HG02973 (cell line): ENCODE data around the gene FUCA2.
A peak's percentile ranks its signal among the peaks of the same experiment; 100 is the strongest.

Experiments
- ATAC-seq: cut with Tn5 transposase; IDR thresholded peaks from one replicate; pipeline ENCODE4 v1.9.1; 2021; ENCODE audit warnings: moderate library complexity; ENCODE audit not compliant: unreplicated experiment

The FUCA2 gene

DNA sequence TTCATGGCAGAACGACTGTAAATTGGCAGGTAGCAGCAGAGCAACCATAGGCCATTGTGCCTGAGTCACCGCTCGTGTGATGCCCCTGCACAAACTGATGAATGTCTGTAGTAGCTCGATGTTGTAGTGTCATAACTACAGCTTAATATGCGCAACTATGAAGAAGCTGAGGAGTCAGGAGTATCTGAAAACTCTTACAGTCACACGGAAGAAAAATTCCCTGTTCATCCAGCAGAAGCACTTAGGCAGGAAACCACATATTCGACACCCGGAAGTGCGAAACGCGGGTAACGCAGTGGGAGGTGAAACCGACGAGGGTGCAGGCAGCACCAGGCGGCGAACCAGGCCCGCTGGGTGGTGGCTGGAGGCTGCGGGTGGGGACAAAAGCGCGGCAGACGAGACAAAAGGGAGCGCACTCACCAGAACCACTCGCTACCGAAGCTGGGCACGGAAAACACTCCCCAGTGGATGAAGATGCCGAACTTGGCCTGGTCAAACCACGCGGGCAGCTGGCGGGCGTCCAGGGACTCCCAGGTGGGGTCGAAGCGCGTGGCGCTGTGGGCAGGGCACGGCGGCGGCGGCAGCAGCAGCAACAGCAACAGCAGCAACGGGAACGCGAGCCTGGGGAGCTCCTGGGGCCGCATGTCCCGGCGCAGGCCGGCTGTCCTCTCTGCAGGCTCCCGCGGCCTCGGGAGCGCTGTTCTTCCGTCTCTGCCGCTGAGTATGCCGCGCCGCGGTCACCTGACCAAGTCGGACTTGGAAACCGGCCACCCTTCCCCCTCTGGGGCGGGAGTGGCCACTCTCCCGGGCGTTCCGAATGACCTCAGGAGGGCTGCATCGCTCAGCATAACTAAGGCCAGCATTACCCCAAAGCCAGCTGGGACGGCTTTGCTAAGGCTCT is at the start of gene FUCA2:
FUCA2 (minus strand) TSS at position 730 of the 901 bp plus-strand sequence; CDS start at position 644, 86 bp downstream.
- peak; percentile 68 for ATAC-seq

DNA sequence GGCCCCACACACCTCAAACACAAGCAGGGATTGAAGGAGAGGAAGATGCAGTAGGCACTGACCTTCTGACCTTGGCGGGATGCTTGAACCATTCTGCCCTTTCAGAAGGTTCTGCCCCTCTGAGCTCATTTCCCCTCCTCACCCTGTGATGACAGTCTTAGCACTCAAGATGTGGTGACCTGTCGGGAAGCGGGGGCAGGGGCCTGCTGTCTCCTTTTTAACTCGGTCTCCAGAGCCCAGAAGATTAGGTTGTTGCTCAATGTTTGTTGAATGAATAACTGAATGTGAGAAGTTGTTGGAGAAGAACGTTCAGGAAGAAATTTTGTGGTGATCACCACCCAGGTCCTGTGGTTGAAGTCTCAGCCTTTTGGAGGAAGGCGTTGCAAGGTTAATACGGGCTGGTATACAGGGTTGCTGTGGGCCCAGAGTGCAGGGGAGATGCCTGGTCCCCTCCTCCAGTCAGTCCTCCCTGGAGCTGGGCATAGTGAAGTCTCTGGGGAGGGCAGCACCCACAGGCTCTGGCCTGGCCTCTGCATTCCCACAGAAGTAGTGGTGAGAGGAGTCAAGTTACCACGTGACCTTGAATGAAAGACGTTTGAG is 49.7 kb upstream of the FUCA2 start:
- ATAC-seq: no peak

DNA sequence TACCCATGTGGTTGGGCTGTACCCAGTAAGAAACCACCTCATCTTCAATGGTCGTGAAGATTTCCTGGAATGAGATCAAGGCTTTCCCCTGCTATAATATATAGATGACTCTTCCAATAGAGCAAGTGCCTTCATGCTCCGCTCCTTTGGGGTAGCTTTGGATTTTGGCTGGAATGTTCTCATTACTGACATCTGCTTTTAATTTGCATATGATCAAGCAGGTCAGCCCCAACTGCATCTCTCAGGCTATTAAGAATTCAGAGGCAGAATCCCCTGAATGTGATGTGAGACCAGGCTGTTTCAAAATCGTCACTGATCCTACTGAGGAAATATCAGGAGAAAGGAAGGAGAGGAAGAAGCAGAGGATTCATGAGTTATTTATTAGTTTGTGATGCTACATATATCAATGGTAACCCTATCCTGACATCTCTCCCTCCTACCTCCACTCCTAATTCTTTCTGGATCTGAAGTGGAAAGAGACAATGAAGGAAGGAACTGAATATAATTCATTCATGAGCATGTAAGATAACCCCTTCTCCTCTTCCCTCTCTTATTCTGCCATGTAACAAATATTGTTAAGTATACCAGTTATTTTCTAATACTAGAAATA is 47.6 kb upstream of the FUCA2 start:
- ATAC-seq: no peak

DNA sequence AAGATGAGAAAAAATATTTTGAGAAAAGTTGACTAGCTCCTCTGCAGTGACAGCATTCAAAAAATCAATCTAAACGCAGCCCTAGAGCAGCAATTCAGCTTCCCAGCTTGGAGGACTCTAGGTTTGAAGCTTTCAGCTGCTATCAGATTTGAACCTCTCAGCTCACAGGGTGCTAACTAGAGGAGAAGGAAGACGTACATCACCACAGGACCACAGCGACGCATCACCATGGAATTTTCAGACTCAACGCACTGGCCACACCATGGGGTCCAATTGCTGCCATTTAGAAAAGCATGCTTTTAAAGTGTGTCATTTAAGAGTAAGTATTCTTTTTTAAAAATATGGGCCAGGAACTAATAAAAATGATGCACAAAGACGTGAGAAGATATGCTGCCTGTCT is 45.0 kb upstream of the FUCA2 start:
- ATAC-seq: no peak

DNA sequence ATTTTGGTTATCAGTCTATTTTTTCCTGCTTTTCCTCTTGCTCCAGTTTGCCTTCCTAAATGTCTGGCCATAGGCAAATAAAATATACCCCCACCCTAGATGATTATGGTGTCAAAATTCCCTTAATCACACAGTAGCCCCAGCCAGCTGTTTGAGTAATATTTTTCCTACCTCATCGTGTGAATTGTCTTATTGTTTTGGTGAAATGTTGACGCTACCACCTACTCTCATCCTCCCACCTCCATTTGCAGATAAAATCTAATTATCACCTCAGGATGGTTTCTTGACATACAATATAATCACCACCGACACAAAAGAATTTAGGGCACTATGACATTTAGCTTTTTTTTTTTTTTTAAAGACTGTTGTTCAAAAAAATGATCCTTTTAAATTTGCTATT is 44.1 kb upstream of the FUCA2 start:
- no peak for ATAC-seq

DNA sequence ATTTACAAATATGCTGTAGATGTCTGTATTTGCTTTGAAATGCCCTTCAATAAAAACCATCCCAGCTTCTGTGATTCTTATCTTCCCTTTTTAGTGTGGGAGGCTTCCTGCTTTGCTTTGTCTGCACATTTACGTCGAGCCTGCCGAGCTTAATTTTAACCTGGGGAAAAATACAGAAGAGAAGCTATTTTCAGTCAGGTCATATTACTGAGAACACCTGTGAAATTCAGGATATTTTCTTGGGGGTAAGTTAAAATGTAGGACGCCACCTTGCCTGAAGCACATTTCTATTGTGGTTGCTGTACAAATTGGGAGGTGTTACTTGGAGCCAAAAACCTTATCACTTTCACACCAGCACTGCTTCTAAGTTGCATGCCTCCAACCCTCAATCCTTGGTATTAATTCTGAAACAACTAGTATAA is 43.6 kb upstream of the FUCA2 start:
- ATAC-seq: no peak

- ATAC-seq: no peak
These were observed 41.8 kb upstream of the FUCA2 start for GRCh38 chr6:143553337-143553736.

DNA sequence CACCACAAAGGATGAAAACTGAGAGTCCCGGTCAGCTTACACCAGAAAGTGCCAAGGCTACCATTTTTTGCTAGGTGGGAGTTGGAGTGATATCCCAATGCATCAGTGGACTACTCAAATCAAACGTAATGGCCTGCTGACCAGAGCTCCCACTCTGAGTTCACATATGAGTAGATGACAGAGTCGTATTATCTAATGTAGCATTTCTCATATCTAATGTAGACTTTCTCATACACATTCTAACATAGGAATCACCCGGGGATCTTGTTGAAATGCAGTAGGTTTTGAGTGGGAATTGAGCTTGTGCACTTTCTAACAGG is 38.4 kb upstream of the FUCA2 start:
- no peak for ATAC-seq

GRCh38 chr6:143549221-143549948 is 37.9 kb upstream of the FUCA2 start:
- no peak for ATAC-seq

- no peak for ATAC-seq
These were observed 35.1 kb upstream of the FUCA2 start for GRCh38 chr6:143546599-143546998.

DNA sequence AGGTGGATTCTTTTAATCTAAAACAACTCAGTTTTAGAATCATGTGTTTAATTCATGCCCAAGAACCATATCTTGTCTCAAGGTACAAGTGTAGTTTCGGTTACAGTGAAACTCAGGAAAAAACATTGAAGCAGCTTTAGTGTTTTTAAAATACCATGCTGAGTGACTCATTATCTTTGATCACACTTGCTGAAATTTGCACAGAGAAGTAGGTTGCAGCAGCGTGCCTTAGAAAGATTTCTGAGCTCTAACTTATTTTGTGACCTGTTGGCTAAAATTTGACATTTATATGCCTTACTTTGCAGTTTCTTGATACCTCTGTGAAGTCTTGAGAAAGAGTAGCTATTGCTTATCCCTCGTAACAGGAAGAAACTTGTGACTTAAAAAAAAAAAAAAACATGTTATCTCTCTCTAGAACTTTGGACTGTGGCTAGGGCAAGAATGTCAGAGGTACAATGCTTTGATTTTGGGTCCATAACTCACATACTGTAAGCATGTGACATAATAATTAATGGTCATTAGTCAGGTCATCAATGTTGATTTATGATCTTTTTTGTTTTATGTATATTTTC is 34.5 kb upstream of the FUCA2 start:
- ATAC-seq: no peak

- ATAC-seq: no peak
These were observed 33.6 kb upstream of the FUCA2 start for GRCh38 chr6:143545165-143545564.

DNA sequence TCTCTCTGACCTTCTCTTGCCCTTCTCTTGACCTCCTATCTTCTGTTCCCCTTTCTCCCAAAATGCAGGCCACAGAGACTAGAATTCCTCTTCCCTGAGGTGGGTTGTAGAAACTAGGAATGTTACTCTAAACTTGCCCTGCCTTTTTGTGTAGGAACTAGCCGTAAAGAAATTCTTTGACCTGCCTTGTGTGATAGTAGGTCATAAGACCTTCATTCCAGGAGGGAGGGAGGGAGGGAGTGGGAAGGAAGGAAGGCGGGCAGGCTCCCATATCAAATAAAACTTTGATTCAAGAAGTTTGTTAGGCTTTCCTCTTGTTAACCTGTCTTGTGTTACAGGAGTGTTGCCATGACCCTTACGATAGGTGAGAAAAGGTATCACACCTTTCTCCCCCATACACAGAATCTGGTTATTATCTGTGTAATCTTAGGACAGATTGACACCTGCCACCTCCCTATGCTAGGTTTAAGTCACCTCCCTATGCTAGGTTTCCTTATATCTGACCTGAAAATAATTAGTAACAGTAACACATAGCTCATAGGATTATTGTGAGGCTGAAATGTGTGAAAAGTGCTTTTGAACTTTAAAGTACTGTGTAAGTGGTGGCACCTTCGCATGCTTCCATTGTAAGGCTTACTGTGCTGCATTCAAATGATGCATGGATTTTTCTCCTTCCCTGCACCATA is 32.6 kb upstream of the FUCA2 start:
- ATAC-seq: no peak

- no peak for ATAC-seq
These were observed 31.9 kb upstream of the FUCA2 start for GRCh38 chr6:143543435-143543834.

DNA sequence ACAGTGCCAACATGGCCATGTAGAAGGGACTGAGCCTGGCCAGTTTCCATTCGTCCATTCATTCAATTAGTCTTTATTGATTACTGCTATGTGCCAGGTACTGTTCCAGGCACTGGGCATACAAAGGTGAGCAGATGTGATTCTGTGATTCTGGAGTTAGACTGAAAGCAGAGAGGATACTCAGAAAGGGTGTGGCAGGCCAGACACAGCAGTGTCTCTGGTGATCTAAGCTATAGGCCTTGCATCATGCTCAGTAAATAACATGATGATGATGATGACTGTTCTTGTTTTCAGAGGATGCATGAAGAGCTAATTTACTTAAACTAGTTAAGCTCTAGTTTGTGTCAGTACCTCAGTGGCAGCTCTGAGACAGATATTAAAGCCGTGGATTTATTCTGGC is 31.4 kb upstream of the FUCA2 start:
- no peak for ATAC-seq

- ATAC-seq: no peak
These were observed 28.7 kb upstream of the FUCA2 start for GRCh38 chr6:143540192-143540591.

DNA sequence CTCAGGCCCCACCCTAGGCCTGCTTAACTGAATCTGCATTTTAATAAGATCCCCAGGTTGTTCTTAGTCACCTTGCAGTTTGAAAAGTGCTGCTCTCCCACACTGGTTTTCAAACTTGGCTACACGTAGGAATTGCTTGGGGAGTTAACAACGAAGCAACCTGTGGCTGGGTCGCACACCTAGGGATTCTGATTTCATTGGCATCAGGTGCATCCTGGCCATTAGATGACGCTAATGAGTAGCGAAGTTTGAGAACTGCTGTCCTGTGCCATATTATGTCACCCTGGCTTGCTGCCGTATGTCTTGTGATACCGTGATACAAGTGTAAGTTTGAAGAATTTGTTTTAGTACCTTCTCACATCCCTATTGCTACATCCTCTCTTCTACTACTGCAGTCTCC is 28.2 kb upstream of the FUCA2 start:
- no peak for ATAC-seq

DNA sequence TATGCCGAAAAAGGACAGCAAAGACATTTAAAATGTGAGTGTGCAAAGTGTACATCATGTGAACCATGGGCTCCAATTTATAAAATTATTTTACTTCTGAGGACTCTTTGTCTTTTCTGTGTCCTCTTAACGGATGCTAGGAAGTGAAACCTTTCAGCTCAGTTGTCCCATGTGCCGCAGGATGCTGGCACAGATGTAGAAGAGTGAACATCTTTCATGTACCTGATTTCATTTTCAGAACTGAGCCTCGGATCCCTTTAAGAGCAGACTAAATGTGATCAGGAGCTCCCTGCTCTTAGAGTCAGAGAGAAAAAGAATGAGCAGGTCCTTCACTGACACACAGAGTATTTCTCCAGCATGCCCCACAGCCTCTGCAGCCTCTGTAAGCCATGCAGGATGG is 27.6 kb upstream of the FUCA2 start:
- no peak for ATAC-seq

- no peak for ATAC-seq
These were observed 26.9 kb upstream of the FUCA2 start for GRCh38 chr6:143538374-143538773.

DNA sequence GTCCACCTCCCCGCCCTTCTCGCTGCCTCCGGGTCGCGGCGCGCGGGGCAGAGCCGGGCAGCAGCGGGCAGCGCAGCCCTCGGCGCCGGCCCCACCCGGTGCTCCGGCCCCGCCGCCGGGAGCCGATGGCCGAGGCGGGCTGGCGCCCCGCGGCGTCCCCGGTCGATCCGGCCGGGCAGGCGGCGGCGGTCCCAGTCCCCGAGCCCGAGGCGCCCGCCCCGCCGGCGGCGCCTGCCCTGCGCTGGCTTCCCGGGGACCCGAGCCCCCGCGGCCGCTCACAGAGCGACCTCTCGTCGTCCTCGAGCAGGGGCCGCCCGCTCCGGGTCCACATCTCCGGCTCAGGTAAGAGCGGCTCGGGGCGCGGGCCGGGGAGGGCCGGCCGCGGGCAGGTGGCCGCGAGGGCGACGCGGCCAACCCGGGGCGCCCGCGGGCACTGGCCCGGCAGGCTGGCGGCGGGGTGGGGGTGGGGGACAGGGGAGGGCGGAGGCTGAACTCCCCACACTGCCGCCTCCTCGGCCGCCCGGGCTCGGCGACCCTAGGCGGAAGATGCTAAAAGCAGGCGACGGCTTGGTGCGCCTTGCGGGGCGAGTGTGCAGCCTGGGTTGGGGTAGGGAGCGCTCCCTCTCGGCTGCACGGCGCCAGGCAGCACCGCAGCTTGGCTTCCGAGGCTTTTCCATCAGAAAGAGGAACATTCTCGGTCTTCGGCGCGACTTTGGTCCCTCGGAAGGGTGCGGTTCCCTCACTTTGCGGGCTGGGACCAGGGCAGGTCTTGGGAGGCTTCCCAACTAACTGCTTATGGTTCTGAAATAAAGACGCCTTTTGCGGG is 25.6 kb upstream of the FUCA2 start:
- peak; percentile 71 for ATAC-seq
